Uterine smooth muscle cell (primary cell): Measurements from ENCODE around the gene MINDY4B. TPM values are rescaled to one million over a fixed set of nuclear protein-coding genes. Genes with fewer than 3 reads are reported as not detected.

Source experiments
- total RNA-seq: library from RNA; depleted of rRNA; stranded (reverse); fragments of >200 nt; gene quantifications from 2 replicates; pipeline ENCODE4 v1.2.3, GENCODE V29; 2014

The MINDY4B gene
- total RNA-seq: not detected in 2 replicates

GRCh38 chr3:150905339-150905738, at the start of gene MINDY4B:
Gene MINDY4B, minus strand, starts transcription at chr3:150905439. Its CDS starts 0 bp downstream, at chr3:150905439.

Other genes with a start within 250 kb of the MINDY4B start
- 0.22 TPM in 1 of 2 replicates, not detected in the other for gene ERICH6, start 201.5 kb downstream of the MINDY4B start, total RNA-seq
- gene SIAH2, start 142.3 kb downstream of the MINDY4B start, total RNA-seq: 25.7 and 44.0 TPM in 2 replicates
- not detected in 2 replicates for gene CLRN1, start 67.3 kb upstream of the MINDY4B start, total RNA-seq
- 0.25 and 0.33 TPM in 2 replicates for gene MED12L, start 180.2 kb upstream of the MINDY4B start, total RNA-seq